Endothelial cell of umbilical vein (primary cell): Measurements from ENCODE around the gene CNOT10. TPM values are rescaled to one million over a fixed set of nuclear protein-coding genes. Genes with fewer than 3 reads are reported as not detected.

Source experiments
- BruUV-seq: library from RNA; stranded (reverse); fragments of 400-500 nt; replicated peaks from 2 replicates; lab custom pipeline; 2021; lab: Mats Ljungman, UMichigan
- CTCF ChIA-PET: fragments of 300-600, 350-600 bp; sonication (Branson Sonifier 250); formaldehyde crosslinking; loops from one replicate; lab custom pipeline; 2021; ENCODE audit warnings: antibody characterized with exemption, inconsistent platforms; lab: Charles Lee
- POLR2A ChIA-PET: fragments of 300-600, 350-600 bp; sonication (Branson Sonifier 250); formaldehyde crosslinking; loops from one replicate; lab custom pipeline; 2021; ENCODE audit warnings: antibody characterized with exemption, inconsistent platforms; lab: Charles Lee
- DNase-seq: peaks from one replicate; pipeline ENCODE4 v3.0.0-alpha.2; 2011; ENCODE audit warnings: low read depth, low spot score
- FAIRE-seq: peaks from 2 replicates; lab custom pipeline; 2011; peaks lifted over from hg19 to GRCh38; lab: Jason Lieb, UNC
- H2AFZ ChIP-seq: 2 replicates; pipeline ENCODE4 v1.6.0; 2012; ENCODE audit warnings: low read depth, low read length, control low read depth, inconsistent platforms
- H3K27ac ChIP-seq: 2 replicates; pipeline ENCODE4 v1.5.1; 2011; ENCODE audit warnings: low read depth, mild to moderate bottlenecking, control low read depth, low read length, moderate library complexity; ENCODE audit not compliant: insufficient read depth
- H3K27me3 ChIP-seq, 2 experiments: 2 replicates each; pipeline versions ENCODE4 v1.6.0 to v1.6.1; 2011; ENCODE audit warnings: low read length in 2 of 2, mixed read lengths in 1 of 2; ENCODE audit not compliant: control insufficient read depth in 2 of 2, insufficient read depth in 2 of 2
- H3K36me3 ChIP-seq, 2 experiments: 2 replicates in 1 of 2; 3 replicates in 1 of 2; pipeline ENCODE4 v1.5.1; 2011; ENCODE audit warnings: low read length in 2 of 2, mild to moderate bottlenecking in 1 of 2, moderate library complexity in 1 of 2; ENCODE audit not compliant: control insufficient read depth in 2 of 2, insufficient read depth in 2 of 2; ENCODE audit errors: extremely low read depth in 1 of 2
- H3K4me1 ChIP-seq: 3 replicates; pipeline ENCODE4 v1.5.1; 2011; ENCODE audit warnings: mild to moderate bottlenecking, low read length; ENCODE audit not compliant: control insufficient read depth, insufficient read depth; ENCODE audit errors: extremely low read depth
- H3K4me2 ChIP-seq: 2 replicates; pipeline ENCODE4 v1.6.1; 2011; ENCODE audit warnings: low read length, control low read depth, mixed read lengths; ENCODE audit not compliant: insufficient read depth
- H3K4me3 ChIP-seq, 3 experiments: fragments of 200-600 bp in 1 of 3; sonication (generic), shearing (Covaris generic) in 1 of 3; replicated peaks in 1 of 3; 2 replicates each; pipeline ENCODE4 v1.5.1; 2011 to 2016; ENCODE audit warnings: control low read depth in 3 of 3, low read length in 3 of 3, mild to moderate bottlenecking in 2 of 3, inconsistent platforms in 1 of 3, low read depth in 1 of 3, moderate library complexity in 1 of 3; ENCODE audit not compliant: insufficient read depth in 1 of 3
- H3K79me2 ChIP-seq: 2 replicates; pipeline ENCODE4 v1.6.0; 2012; ENCODE audit warnings: low read length, inconsistent platforms; ENCODE audit not compliant: control insufficient read depth, insufficient read depth
- H3K9ac ChIP-seq: replicated peaks from 2 replicates; pipeline ENCODE3; 2011; ENCODE audit warnings: low read length, control low read depth; ENCODE audit not compliant: insufficient read depth; ENCODE audit errors: extremely low read depth
- H3K9me1 ChIP-seq: replicated peaks from 3 replicates; pipeline ENCODE4 v1.6.0; 2011; ENCODE audit warnings: mild to moderate bottlenecking, low read length; ENCODE audit not compliant: control insufficient read depth, insufficient read depth; ENCODE audit errors: extremely low read depth
- H3K9me3 ChIP-seq: replicated peaks from 2 replicates; pipeline ENCODE4 v1.5.1; 2012; ENCODE audit warnings: low read length, inconsistent platforms; ENCODE audit not compliant: control insufficient read depth, insufficient read depth
- H4K20me1 ChIP-seq: replicated peaks from 2 replicates; pipeline ENCODE3; 2011; ENCODE audit warnings: mild to moderate bottlenecking, low read length; ENCODE audit not compliant: control insufficient read depth, insufficient read depth; ENCODE audit errors: extremely low read depth
- EZH2 ChIP-seq: IDR thresholded peaks from 2 replicates; pipeline ENCODE4 v1.6.1; 2012; ENCODE audit warnings: borderline replicate concordance, low read depth, mild to moderate bottlenecking, moderate library complexity, low read length, inconsistent platforms; ENCODE audit not compliant: severe bottlenecking
- FOS ChIP-seq: IDR thresholded peaks from 2 replicates; pipeline ENCODE4 v1.6.1; 2011; ENCODE audit warnings: mild to moderate bottlenecking, low read length, moderate library complexity, borderline replicate concordance; ENCODE audit not compliant: insufficient read depth
- GATA2 ChIP-seq: IDR thresholded peaks from 2 replicates; pipeline ENCODE4 v1.7.0; 2011; ENCODE audit warnings: low read depth, mild to moderate bottlenecking, moderate library complexity, mixed read lengths, low read length; ENCODE audit not compliant: insufficient read length, insufficient read depth
- JUN ChIP-seq: IDR thresholded peaks from 2 replicates; pipeline ENCODE4 v1.6.1; 2011; ENCODE audit warnings: borderline replicate concordance, low read depth; ENCODE audit not compliant: insufficient read length, insufficient read depth
- MAX ChIP-seq: IDR thresholded peaks from 2 replicates; pipeline ENCODE4 v1.6.1; 2011; ENCODE audit not compliant: insufficient read depth, insufficient read length
- MYC ChIP-seq: IDR thresholded peaks from one replicate; pipeline ENCODE4 v1.6.1; 2011; ENCODE audit warnings: mild to moderate bottlenecking, low read depth, low read length
- POLR2A ChIP-seq: IDR thresholded peaks from 2 replicates; pipeline ENCODE4 v1.6.1; 2012; ENCODE audit warnings: low read depth, mild to moderate bottlenecking, control low read depth, low read length
- POLR2AphosphoS5 ChIP-seq: IDR thresholded peaks from 2 replicates; pipeline ENCODE4 v1.6.1; 2012; ENCODE audit warnings: low read depth, mild to moderate bottlenecking, control low read depth, low read length, moderate library complexity; ENCODE audit not compliant: insufficient read depth
- dilution Hi-C: fragments of 300-500 bp; cut with MboI; formaldehyde crosslinking; loops from one replicate; pipeline ENCODE4 v1.15.0; 2019; ENCODE audit warnings: low sequenced_read_pairs; ENCODE audit not compliant: extremely low pct_ligation_motif_present
- intact Hi-C: fragments of 100-400 bp; cut with micrococcal nuclease; formaldehyde crosslinking; loops from one replicate; pipeline ENCODE4 v1.10.0; 2022
- polyA plus RNA-seq, 4 experiments: library from polyadenylated mRNA; depleted of rRNA in 3 of 4; stranded (reverse) in 3 of 4; unstranded in 1 of 4; fragments of >200 nt; gene quantifications; 2 replicates each; pipeline versions ENCODE4 v1.2.1 to v1.2.3, GENCODE V29; 2011 to 2012; ENCODE audit warnings: missing spikeins in 1 of 4
- total RNA-seq: library from RNA; stranded (reverse); gene quantifications from 2 replicates; pipeline ENCODE4 v1.2.3, GENCODE V29; 2021
- TF ChIP-seq, protein P1 (sequence below), 2 donors: IDR thresholded peaks; 1 replicate in 1 of 2; 2 replicates in 1 of 2; pipeline ENCODE4 v1.5.1; 2011; ENCODE audit warnings: low read length in 2 of 2, mild to moderate bottlenecking in 2 of 2, moderate library complexity in 2 of 2, control low read depth in 1 of 2, inconsistent platforms in 1 of 2, low read depth in 1 of 2; ENCODE audit not compliant: insufficient read depth in 1 of 2; ENCODE audit errors: extremely low read depth in 1 of 2

Gene CNOT10
- total and polyA plus RNA-seq, 2 donors (not counting 3 experiments of a cell fraction or from before 2014, with no cell fraction given), result 23.6 to 28.6 TPM

GRCh38 chr3:32698506-32698905, 13.5 kb downstream of the CNOT10 start:
- Histone ChIP-seq H4K20me1 (peaks cover 2% of the 10 kb centered on the region), H2AFZ (no peak overlapping the region), H3K4me3 (no peak overlapping the region), H3K27ac (no peak overlapping the region), H3K9me1 (no peaks in the 10 kb centered on the region), H3K9ac (no peak overlapping the region), H3K4me2 (no peak overlapping the region), H3K36me3 (no peaks in the 10 kb centered on the region), H3K4me1 (no peaks in the 10 kb centered on the region), H3K27me3 (no peaks in the 10 kb centered on the region), H3K9me3 (no peaks in the 10 kb centered on the region), H3K79me2 (peaks cover 9% of the 10 kb centered on the region)
- DNase-seq (no peak), FAIRE-seq (no peak)
- ChIA-PET POLR2A (no interaction called here), CTCF (no interaction called here)
- intact Hi-C loops, result no loop called here
- BruUV-seq, result no TSS peak
- dilution Hi-C loops, result no loop called here
- TF ChIP-seq EZH2, result no peak
- no peak for TF ChIP-seq MYC
- no peak for TF ChIP-seq MAX
- no peak for TF ChIP-seq FOS
- no peak for TF ChIP-seq GATA2
- TF ChIP-seq, protein P1, sequence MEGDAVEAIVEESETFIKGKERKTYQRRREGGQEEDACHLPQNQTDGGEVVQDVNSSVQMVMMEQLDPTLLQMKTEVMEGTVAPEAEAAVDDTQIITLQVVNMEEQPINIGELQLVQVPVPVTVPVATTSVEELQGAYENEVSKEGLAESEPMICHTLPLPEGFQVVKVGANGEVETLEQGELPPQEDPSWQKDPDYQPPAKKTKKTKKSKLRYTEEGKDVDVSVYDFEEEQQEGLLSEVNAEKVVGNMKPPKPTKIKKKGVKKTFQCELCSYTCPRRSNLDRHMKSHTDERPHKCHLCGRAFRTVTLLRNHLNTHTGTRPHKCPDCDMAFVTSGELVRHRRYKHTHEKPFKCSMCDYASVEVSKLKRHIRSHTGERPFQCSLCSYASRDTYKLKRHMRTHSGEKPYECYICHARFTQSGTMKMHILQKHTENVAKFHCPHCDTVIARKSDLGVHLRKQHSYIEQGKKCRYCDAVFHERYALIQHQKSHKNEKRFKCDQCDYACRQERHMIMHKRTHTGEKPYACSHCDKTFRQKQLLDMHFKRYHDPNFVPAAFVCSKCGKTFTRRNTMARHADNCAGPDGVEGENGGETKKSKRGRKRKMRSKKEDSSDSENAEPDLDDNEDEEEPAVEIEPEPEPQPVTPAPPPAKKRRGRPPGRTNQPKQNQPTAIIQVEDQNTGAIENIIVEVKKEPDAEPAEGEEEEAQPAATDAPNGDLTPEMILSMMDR (IDR thresholded peaks at IDR 0.05; ENCODE audit: extremely low read depth in 1 of 2, insufficient read depth in 1 of 2, low read depth in 1 of 2, low read length in 2 of 2), result no peak
- no peak for TF ChIP-seq POLR2A
- TF ChIP-seq POLR2AphosphoS5, result no peak
- no peak for TF ChIP-seq JUN
